Testis (tissue), 2 donors: ENCODE measurements around the gene BMPR1B.

ENCODE experiments used
- POLR2A ChIP-seq: fragments of 450-650 bp; IDR thresholded peaks from one replicate; pipeline ENCODE4 v1.6.1; 2017; ENCODE audit warnings: antibody characterized with exemption, mild to moderate bottlenecking, moderate library complexity
- TF ChIP-seq, protein P1 (sequence below), 3 experiments: fragments of 450-650 bp in 2 of 3; fragments of 200-600 bp in 1 of 3; sonication (generic) in 1 of 3; IDR thresholded peaks; one replicate each; pipeline ENCODE4 v1.5.1; 2016 to 2019; ENCODE audit warnings: antibody characterized with exemption in 3 of 3, mild to moderate bottlenecking in 2 of 3, moderate library complexity in 1 of 3

DNA sequence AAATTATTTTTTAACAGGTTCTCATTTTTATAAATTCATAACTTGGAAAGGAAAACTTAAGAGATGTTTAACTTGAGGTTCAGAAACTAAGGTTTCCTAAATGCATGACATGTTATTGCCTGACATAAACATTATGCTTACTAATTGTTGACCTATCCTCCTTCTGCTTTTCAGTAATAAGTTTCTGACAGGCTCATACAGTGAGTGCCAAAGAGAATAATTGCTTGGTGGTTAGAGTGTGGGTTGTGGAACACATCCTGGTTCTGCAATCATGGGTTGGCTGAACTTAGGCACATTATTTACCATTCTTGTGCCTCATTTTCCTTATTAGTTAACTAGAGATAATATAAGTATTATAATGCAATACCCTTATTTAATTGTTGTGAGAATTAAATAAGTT lies 56.5 kb downstream of the BMPR1B start:
- TF ChIP-seq, protein P1, sequence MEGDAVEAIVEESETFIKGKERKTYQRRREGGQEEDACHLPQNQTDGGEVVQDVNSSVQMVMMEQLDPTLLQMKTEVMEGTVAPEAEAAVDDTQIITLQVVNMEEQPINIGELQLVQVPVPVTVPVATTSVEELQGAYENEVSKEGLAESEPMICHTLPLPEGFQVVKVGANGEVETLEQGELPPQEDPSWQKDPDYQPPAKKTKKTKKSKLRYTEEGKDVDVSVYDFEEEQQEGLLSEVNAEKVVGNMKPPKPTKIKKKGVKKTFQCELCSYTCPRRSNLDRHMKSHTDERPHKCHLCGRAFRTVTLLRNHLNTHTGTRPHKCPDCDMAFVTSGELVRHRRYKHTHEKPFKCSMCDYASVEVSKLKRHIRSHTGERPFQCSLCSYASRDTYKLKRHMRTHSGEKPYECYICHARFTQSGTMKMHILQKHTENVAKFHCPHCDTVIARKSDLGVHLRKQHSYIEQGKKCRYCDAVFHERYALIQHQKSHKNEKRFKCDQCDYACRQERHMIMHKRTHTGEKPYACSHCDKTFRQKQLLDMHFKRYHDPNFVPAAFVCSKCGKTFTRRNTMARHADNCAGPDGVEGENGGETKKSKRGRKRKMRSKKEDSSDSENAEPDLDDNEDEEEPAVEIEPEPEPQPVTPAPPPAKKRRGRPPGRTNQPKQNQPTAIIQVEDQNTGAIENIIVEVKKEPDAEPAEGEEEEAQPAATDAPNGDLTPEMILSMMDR (IDR thresholded peaks at IDR 0.05) = no peak
- no peak for TF ChIP-seq POLR2A
